ENCODE measurements around the gene PSMB10.
A peak's percentile ranks its signal among the peaks of the same experiment; 100 is the strongest.

Gene PSMB10

GRCh38 chr16:67936880-67937605 is 393 bp upstream of the PSMB10 start:
- no peak for TF ChIP-seq CTCF (conservative IDR thresholded peaks at IDR 0.05; ENCODE audit: low read depth)
- DNase-seq (ENCODE audit: low spot score) = no peak
- peak overlapping the region; percentile 93 for H3K27ac ChIP-seq
- ChIA-PET CTCF (interaction anchor here (0.6 to 1.9 kb wide), 3 partner anchors 53 to 104 kb away, joined by 4 to 7 read pairs (median 4); partner anchors contain the start of gene NRN1L), POLR2A (ENCODE audit: low non-redundant PET) (no interaction called here)

DNA sequence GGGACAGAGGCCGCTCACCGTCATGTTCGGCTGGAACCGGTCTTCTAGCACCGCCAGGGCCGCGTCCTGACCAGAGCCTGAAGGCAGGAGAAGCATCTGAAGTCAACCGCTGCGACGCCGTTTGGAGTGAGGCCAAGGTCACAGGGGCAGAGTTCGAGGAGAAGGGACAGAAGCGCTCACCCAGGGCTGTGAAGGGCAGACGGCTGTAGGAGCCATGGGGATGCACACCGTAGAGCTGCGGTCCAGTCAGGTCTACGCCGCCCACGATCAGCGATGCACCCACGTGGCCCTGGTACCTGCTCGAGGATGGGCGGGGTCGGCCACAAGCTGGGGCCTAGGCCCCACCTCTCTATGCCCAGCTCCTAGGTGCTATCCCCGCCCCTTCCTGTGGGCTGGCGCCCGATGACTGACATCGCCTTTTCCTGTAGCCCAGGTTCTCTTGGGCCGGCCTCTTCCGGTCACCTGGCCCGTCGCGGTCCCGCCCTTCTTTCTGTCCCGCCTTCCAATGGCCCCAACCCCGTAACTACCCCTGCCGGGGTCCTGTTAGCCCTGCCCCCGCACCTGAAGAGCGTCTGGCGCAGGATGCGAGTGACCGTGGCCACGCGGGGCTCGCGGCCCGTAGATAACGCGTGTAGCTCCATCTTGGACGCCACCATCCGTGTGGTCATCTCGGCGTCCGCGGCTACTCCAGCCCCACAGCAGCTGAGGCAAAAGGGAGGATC is 1.1 kb downstream of the PSMB10 start:
- peak; percentile 99 for DNase-seq (ENCODE audit: low spot score)
- POLR2A ChIA-PET (ENCODE audit: low non-redundant PET) = no interaction called here
- TF ChIP-seq CTCF (conservative IDR thresholded peaks at IDR 0.05; ENCODE audit: low read depth) = no peak
- peak overlapping the region; percentile 93 for H3K27ac ChIP-seq
- CTCF ChIA-PET = interaction anchor here (1.1 to 1.9 kb wide), 3 partner anchors 52 to 119 kb away, joined by 3 to 7 read pairs (median 4); partner anchors contain the start of gene NRN1L

- peak overlapping the region; percentile 93 for H3K27ac ChIP-seq
- no peak for DNase-seq (ENCODE audit: low spot score)
- CTCF ChIA-PET = interaction anchor here (1.0 to 2.7 kb wide), 2 partner anchors 9 to 51 kb away, joined by 4 to 15 read pairs; no protein-coding TSS in a partner anchor
- POLR2A ChIA-PET (ENCODE audit: low non-redundant PET) = no interaction called here
- no peak for TF ChIP-seq CTCF (conservative IDR thresholded peaks at IDR 0.05; ENCODE audit: low read depth)
These were observed 1.6 kb downstream of the PSMB10 start for GRCh38 chr16:67935101-67935401.

GRCh38 chr16:67934306-67935100 is 2.1 kb downstream of the PSMB10 start:
- DNase-seq (ENCODE audit: low spot score) = no peak
- peak overlapping the region; percentile 93 for H3K27ac ChIP-seq
- POLR2A ChIA-PET (ENCODE audit: low non-redundant PET) = no interaction called here
- TF ChIP-seq CTCF (conservative IDR thresholded peaks at IDR 0.05; ENCODE audit: low read depth) = no peak
- CTCF ChIA-PET = interaction anchor here (0.6 to 2.7 kb wide), 4 partner anchors 9 to 124 kb away, joined by 3 to 15 read pairs (median 5); no protein-coding TSS in a partner anchor

DNA sequence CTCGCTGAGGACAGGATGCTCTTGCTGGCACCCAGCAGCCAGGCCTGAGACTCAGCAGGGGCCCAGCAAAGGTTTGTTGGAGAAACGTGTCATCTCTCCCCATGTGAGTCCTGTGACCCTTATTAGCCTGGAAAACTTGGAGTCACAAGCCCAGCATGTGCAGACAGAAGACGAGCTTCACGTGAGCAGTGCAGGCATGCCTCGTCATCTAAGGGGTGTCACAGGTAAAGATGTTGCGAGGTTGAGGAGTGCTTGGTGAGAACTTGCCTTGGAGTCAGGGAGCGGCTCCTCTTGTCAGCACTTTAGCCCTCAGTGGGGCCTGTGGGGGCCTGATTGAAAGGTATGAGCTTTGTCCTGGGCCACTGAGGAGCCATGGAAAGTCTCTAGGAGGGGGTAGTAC is 2.8 kb downstream of the PSMB10 start:
- H3K27ac ChIP-seq = peak overlapping the region; percentile 93
- POLR2A ChIA-PET (ENCODE audit: low non-redundant PET) = no interaction called here
- no peak for TF ChIP-seq CTCF (conservative IDR thresholded peaks at IDR 0.05; ENCODE audit: low read depth)
- CTCF ChIA-PET = interaction anchor here (0.6 to 2.7 kb wide), 5 partner anchors 50 to 752 kb away, joined by 3 to 15 read pairs (median 3); no protein-coding TSS in a partner anchor
- DNase-seq (ENCODE audit: low spot score) = no peak

- DNase-seq (ENCODE audit: low spot score) = no peak
- POLR2A ChIA-PET (ENCODE audit: low non-redundant PET) = no interaction called here
- CTCF ChIA-PET = interaction anchor here (0.5 to 2.7 kb wide), 3 partner anchors 30 to 155 kb away, joined by 3 to 15 read pairs (median 3); no protein-coding TSS in a partner anchor
- peak overlapping the region; percentile 17 for H3K27ac ChIP-seq
- no peak for TF ChIP-seq CTCF (conservative IDR thresholded peaks at IDR 0.05; ENCODE audit: low read depth)
These were observed 4.2 kb downstream of the PSMB10 start for GRCh38 chr16:67932462-67932840.
